GM18508 (cell line): ENCODE data around the gene FBXW9.
"Not testable (repeated sequence)": the region's sequence is repeated elsewhere in the genome, so short reads cannot be mapped to it uniquely, and the experiment has no call there.

ENCODE experiments used
- ATAC-seq: cut with Tn5 transposase; IDR thresholded peaks from one replicate; pipeline ENCODE4 v1.9.1; 2021; ENCODE audit warnings: moderate number of reproducible peaks; ENCODE audit not compliant: insufficient read depth, unreplicated experiment

Gene FBXW9

GRCh38 chr19:12687496-12688196 lies 8.8 kb downstream of the FBXW9 start, which contains the start of gene GNG14:
Gene GNG14, plus strand, starts transcription at chr19:12687998. Its CDS starts 51 bp downstream, at chr19:12688049.
- no peak for ATAC-seq

- ATAC-seq, result no peak
These were observed 10.6 kb downstream of the FBXW9 start for GRCh38 chr19:12685831-12686230.

DNA sequence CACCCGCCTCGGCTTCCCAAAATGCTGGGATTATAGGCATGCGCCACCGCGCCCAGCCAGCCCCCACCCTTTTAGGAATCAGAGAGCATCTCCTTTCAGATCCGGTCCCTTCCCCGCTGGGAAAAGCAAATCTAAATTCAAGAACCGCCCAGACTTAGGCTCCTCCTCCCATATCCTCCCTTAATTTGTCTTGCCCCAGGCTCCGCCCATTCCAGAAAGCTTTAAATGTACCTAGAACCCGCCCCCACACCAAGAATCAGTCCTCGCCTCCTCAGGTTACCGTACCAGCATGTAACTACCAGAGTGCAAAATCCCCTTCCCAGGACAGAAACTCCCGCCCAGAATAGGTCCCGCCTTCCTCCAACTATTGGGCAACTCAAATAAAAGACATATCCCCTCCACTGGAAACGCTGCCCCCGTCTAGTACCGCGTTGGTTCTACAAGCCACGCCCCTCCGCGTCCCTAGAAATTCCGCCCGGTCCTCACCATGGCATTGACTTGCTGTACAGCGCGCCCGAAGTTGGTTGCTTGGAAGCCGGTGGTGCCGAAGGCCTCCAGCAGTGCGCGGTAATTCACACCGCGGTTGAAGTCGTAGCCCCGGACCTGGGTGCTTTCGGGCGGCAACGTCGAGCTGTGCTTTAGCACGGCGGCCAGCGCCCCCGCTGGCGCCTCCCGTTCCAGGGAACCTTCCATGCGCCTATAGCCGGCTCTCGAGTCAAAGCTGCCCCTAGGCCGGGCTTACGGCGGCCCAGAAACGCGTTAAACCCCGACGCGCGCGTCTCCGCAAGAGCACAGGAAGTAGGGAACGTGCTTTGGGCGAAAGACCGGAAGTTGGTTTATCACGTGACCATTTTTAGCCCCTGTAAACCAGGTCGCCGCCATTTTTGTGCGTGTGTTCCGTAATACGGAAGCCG lies 15.1 kb downstream of the FBXW9 start, which contains the start of gene DHPS:
Gene DHPS (minus strand): TSS at position 807 of the 914 bp plus-strand sequence. CDS start 114 bp downstream, at position 693.
- no peak for ATAC-seq

GRCh38 chr19:12680034-12680433 lies 16.4 kb downstream of the FBXW9 start:
- no peak for ATAC-seq

GRCh38 chr19:12678039-12678438 lies 18.4 kb downstream of the FBXW9 start:
- ATAC-seq, result not testable (repeated sequence)

GRCh38 chr19:12676928-12677327 lies 19.5 kb downstream of the FBXW9 start:
- ATAC-seq, result no peak

- ATAC-seq, result no peak
These were observed 20.0 kb downstream of the FBXW9 start for GRCh38 chr19:12676384-12676792.

- no peak for ATAC-seq
These were observed 20.5 kb downstream of the FBXW9 start for GRCh38 chr19:12675940-12676339.

DNA sequence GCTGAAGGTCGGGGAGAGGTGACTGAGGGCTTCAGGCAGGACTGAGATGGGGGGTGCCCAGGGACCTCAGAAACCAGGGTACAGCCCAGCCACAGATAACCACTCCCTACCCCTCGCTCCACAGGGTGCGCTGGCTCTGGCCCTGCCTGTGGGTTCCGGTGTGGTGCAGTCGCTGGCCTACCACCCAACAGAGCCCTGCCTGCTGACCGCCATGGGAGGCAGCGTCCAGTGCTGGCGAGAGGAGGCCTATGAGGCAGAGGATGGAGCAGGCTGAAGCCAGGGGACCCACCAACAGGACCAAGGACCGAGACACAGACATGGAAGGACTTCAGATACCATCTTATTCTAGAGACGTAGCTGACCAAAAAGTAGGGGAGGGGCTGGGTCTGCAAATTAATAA lies 21.0 kb downstream of the FBXW9 start:
- no peak for ATAC-seq

DNA sequence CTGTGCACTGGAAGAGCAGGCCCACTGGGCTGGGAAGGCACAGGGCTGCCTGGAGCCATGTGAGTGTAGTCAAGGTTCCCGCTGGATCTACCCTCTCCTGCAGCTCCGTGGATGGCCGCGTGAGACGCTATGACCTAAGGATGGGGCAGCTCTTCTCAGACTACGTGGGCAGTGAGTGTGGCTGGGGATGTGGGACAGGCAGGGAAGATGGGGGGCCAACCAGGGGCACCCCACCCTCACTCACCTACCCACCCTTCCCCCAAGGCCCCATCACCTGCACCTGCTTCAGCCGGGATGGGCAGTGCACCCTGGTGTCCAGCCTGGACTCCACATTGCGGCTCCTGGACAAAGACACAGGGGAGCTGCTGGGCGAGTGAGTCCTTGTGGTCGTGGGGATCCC lies 23.7 kb downstream of the FBXW9 start:
- no peak for ATAC-seq

GRCh38 chr19:12670159-12670928 lies 26.1 kb downstream of the FBXW9 start:
- no peak for ATAC-seq

- no peak for ATAC-seq
These were observed 26.9 kb downstream of the FBXW9 start for GRCh38 chr19:12669270-12670158.

- ATAC-seq, result no peak
These were observed 27.5 kb downstream of the FBXW9 start for GRCh38 chr19:12668932-12669269.

GRCh38 chr19:12668346-12668745 lies 28.1 kb downstream of the FBXW9 start:
- no peak for ATAC-seq

GRCh38 chr19:12667731-12668302 lies 28.6 kb downstream of the FBXW9 start:
- ATAC-seq, result no peak

GRCh38 chr19:12666265-12667048 lies 30.0 kb downstream of the FBXW9 start, which contains the start of the genes MAN2B1 and WDR83:
Gene MAN2B1, minus strand, starts transcription at chr19:12666742. Its CDS starts 41 bp downstream, at chr19:12666701.
Gene WDR83, plus strand, starts transcription at chr19:12666807. Its CDS starts 2,984 bp downstream, at chr19:12669791.
- no peak for ATAC-seq

DNA sequence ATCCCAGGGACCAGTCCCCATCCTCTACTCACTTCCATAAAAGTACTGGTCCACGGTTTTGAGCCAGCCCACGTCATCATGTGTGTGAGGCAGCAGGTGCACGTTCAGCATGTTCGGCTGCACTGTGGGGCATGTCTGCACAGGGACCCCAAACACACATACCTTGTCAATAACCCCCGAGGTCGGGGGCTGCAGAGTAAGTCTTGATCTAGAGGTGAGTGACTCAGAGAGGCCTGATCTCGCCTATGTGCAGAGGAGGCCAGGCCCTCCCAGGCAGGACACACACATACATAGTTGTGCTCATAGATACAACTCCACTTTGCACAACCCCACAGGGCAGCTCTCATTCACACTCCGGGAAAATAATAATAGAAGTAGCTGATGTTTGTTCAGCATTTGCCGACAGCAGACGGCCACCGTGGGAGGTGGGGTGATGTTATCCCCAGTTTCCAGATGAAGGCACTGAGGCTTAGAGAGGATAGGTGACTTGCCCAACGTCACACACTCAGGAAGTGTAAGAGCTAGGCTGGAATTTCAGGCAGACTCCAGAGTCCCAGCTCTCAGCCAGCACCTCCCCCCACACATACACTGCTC lies 30.7 kb downstream of the FBXW9 start:
- no peak for ATAC-seq

DNA sequence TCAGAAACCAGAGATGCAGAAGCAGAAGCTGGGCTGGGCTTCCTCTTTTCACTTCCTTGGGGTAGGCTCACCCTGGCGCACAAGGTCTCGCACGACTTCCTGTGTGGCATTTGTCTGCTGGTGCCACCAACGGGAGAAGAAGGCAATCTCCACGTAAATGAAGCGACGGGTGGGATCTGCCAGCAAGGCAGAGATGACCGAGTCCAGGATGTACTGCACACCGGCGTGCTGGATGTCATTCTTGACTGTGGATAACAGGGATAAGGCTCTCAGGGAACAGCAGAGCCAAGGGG lies 31.2 kb downstream of the FBXW9 start:
- ATAC-seq, result no peak
